DND-41 (cell line): ENCODE measurements around the gene WDR43.

Experiments used
- EZH2 ChIP-seq: IDR thresholded peaks from 3 replicates; pipeline ENCODE4 v1.6.1; 2012; ENCODE audit warnings: borderline replicate concordance, low read depth, mild to moderate bottlenecking, moderate library complexity, low read length, inconsistent platforms; ENCODE audit not compliant: severe bottlenecking
- TF ChIP-seq, protein P1 (sequence below): IDR thresholded peaks from 2 replicates; pipeline ENCODE4 v1.5.1; 2012; ENCODE audit warnings: borderline replicate concordance, low read length, moderate library complexity, mild to moderate bottlenecking; ENCODE audit not compliant: poor library complexity, severe bottlenecking; ENCODE audit errors: extremely low read depth

DNA sequence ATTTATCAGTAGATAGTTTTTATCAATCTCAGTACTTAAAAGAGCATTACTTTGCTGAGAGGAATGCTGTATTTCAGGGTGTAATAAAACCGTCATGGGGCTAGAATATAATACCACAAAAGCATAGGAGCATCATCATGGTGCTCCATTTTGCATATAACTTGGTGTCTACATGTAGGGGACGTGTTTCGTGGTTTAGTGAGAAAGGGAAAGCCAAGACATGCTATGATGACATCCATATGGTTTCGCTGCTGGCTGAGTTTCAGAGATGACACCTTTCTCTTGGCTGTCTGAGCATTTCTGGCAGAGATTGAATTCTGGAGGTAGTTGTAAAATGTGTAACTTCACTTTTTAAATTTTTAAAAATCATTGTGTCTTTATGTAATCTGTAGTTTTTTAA lies 32.4 kb downstream of the WDR43 start:
- no peak for TF ChIP-seq EZH2
- TF ChIP-seq, protein P1, sequence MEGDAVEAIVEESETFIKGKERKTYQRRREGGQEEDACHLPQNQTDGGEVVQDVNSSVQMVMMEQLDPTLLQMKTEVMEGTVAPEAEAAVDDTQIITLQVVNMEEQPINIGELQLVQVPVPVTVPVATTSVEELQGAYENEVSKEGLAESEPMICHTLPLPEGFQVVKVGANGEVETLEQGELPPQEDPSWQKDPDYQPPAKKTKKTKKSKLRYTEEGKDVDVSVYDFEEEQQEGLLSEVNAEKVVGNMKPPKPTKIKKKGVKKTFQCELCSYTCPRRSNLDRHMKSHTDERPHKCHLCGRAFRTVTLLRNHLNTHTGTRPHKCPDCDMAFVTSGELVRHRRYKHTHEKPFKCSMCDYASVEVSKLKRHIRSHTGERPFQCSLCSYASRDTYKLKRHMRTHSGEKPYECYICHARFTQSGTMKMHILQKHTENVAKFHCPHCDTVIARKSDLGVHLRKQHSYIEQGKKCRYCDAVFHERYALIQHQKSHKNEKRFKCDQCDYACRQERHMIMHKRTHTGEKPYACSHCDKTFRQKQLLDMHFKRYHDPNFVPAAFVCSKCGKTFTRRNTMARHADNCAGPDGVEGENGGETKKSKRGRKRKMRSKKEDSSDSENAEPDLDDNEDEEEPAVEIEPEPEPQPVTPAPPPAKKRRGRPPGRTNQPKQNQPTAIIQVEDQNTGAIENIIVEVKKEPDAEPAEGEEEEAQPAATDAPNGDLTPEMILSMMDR: no peak
